ENCODE measurements around the gene C1QTNF7. TPM values are rescaled to one million over a fixed set of nuclear protein-coding genes. Genes with fewer than 3 reads are reported as not detected.

Gene C1QTNF7
- polyA plus RNA-seq, 3 donors = 19.0 to 22.8 (median 20.4) TPM

- no peak for DNase-seq
Observed at GRCh38 chr4:15495621-15496020, 67.8 kb downstream of the C1QTNF7 start.

Other genes starting within 250 kb of the C1QTNF7 start
- gene CC2D2A, start 41.8 kb downstream of the C1QTNF7 start, polyA plus RNA-seq (ENCODE audit: insufficient read length in 3 of 3) = 10 to 100 TPM; 48.1 to 58.4 (median 49.0) TPM
- gene FBXL5, start 227.3 kb downstream of the C1QTNF7 start, polyA plus RNA-seq (ENCODE audit: insufficient read length in 3 of 3) = 100 to 1,000 TPM; 109 to 116 (median 110) TPM

All from renal pelvis (tissue), 4 donors.